Measurements from ENCODE around the gene ANP32E.
A peak's percentile ranks its signal among the peaks of the same experiment; 100 is the strongest.

DNA sequence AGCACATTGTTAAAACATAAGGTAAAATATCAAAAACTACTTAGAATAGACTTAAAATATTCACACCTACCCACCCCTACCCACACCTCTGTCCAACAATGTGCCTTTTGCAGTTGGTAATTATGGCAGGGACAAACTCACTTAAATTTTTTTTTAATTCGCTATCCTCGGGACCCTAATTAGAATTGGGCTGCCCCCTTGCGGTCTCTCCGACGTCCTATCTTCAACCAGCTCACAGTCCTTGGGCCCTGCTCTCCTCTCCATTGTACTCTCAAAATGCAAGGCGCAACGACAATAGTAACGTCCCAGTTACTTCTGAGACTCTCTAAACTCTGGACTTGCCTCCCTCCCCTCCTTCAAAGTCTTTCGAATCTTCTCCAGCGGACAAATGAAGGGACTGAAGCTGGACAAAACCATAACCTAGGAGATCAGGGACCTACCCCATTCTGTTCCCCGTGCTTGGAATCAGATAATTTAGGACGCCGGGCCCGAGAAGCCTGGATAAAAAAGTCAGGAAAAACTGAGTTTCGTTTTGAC, 45.4 kb upstream of the ANP32E start:
- TF ChIP-seq, protein P1, sequence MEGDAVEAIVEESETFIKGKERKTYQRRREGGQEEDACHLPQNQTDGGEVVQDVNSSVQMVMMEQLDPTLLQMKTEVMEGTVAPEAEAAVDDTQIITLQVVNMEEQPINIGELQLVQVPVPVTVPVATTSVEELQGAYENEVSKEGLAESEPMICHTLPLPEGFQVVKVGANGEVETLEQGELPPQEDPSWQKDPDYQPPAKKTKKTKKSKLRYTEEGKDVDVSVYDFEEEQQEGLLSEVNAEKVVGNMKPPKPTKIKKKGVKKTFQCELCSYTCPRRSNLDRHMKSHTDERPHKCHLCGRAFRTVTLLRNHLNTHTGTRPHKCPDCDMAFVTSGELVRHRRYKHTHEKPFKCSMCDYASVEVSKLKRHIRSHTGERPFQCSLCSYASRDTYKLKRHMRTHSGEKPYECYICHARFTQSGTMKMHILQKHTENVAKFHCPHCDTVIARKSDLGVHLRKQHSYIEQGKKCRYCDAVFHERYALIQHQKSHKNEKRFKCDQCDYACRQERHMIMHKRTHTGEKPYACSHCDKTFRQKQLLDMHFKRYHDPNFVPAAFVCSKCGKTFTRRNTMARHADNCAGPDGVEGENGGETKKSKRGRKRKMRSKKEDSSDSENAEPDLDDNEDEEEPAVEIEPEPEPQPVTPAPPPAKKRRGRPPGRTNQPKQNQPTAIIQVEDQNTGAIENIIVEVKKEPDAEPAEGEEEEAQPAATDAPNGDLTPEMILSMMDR (IDR thresholded peaks at IDR 0.05; ENCODE audit: insufficient read depth, low read length, poor library complexity, severe bottlenecking): peak; percentile 86
- TF ChIP-seq EZH2phosphoT487 (conservative IDR thresholded peaks at IDR 0.05; ENCODE audit: low read length): no peak
